GM21825 (cell line): ENCODE measurements around the gene BPGM.
"Not testable (repeated sequence)": the region's sequence is repeated elsewhere in the genome, so short reads cannot be mapped to it uniquely, and the experiment has no call there.

Source experiments
- ATAC-seq: cut with Tn5 transposase; IDR thresholded peaks from one replicate; pipeline ENCODE4 v1.9.1; 2021; ENCODE audit warnings: mild to moderate bottlenecking, moderate library complexity; ENCODE audit not compliant: unreplicated experiment

Gene BPGM

GRCh38 chr7:134630893-134631292 is 15.8 kb upstream of the BPGM start:
- no peak for ATAC-seq

GRCh38 chr7:134632052-134632451 is 14.6 kb upstream of the BPGM start:
- ATAC-seq = no peak

GRCh38 chr7:134632937-134633540 is 13.6 kb upstream of the BPGM start:
- no peak for ATAC-seq

GRCh38 chr7:134636008-134636449 is 10.6 kb upstream of the BPGM start:
- peak; percentile 87 for ATAC-seq

GRCh38 chr7:134637441-134637840 is 9.2 kb upstream of the BPGM start:
- no peak for ATAC-seq

GRCh38 chr7:134637934-134638719 is 8.5 kb upstream of the BPGM start:
- ATAC-seq = no peak

GRCh38 chr7:134639061-134639460 is 7.6 kb upstream of the BPGM start:
- ATAC-seq = no peak

GRCh38 chr7:134639683-134640279 is 6.9 kb upstream of the BPGM start:
- no peak for ATAC-seq

- no peak for ATAC-seq
Measured at GRCh38 chr7:134640842-134641715, 5.6 kb upstream of the BPGM start.

- ATAC-seq = not testable (repeated sequence)
Measured at GRCh38 chr7:134641981-134642380, 4.7 kb upstream of the BPGM start.

GRCh38 chr7:134643131-134643530 is 3.5 kb upstream of the BPGM start:
- no peak for ATAC-seq

GRCh38 chr7:134645478-134645877 is 1.2 kb upstream of the BPGM start:
- no peak for ATAC-seq

GRCh38 chr7:134645935-134646334 is 718 bp upstream of the BPGM start:
- no peak for ATAC-seq

- ATAC-seq = no peak
Measured at GRCh38 chr7:134648456-134648855, 1.8 kb downstream of the BPGM start.

GRCh38 chr7:134649226-134649775 is 2.6 kb downstream of the BPGM start:
- ATAC-seq = no peak

- ATAC-seq = no peak
Measured at GRCh38 chr7:134651991-134652390, 5.3 kb downstream of the BPGM start.

GRCh38 chr7:134654104-134654775 is 7.6 kb downstream of the BPGM start:
- ATAC-seq = no peak

GRCh38 chr7:134657526-134657925 is 10.9 kb downstream of the BPGM start:
- no peak for ATAC-seq

- no peak for ATAC-seq
Measured at GRCh38 chr7:134660242-134660785, 13.7 kb downstream of the BPGM start.

GRCh38 chr7:134660961-134661376 is 14.3 kb downstream of the BPGM start:
- ATAC-seq = no peak
